ENCODE measurements around the gene MRPL45.
A peak's percentile ranks its signal among the peaks of the same experiment; 100 is the strongest.
"Not testable (repeated sequence)": the region's sequence is repeated elsewhere in the genome, so short reads cannot be mapped to it uniquely, and the experiment has no call there.

MRPL45 gene

GRCh38 chr17:38296834-38297517, at the start of gene MRPL45:
Gene MRPL45, plus strand, starts transcription at chr17:38297168. Its CDS starts 16 bp downstream, at chr17:38297184.
- DNase-seq (ENCODE audit: low spot score) = peak; percentile 95

- DNase-seq (ENCODE audit: low spot score) = not testable (repeated sequence)
These were observed 43.8 kb upstream of the MRPL45 start for GRCh38 chr17:38253191-38253590.

- DNase-seq (ENCODE audit: low spot score) = not testable (repeated sequence)
These were observed 42.6 kb upstream of the MRPL45 start for GRCh38 chr17:38254357-38254756.

- DNase-seq (ENCODE audit: low spot score) = peak; percentile 87
These were observed 39.9 kb upstream of the MRPL45 start for GRCh38 chr17:38257013-38257621.

GRCh38 chr17:38265974-38266506, 30.9 kb upstream of the MRPL45 start:
- DNase-seq (ENCODE audit: low spot score) = not testable (repeated sequence)

- DNase-seq (ENCODE audit: low spot score) = not testable (repeated sequence)
These were observed 30.4 kb upstream of the MRPL45 start for GRCh38 chr17:38266571-38266970.

- DNase-seq (ENCODE audit: low spot score) = not testable (repeated sequence)
These were observed 28.8 kb upstream of the MRPL45 start for GRCh38 chr17:38268138-38268537.

- not testable (repeated sequence) for DNase-seq (ENCODE audit: low spot score)
These were observed 27.9 kb upstream of the MRPL45 start for GRCh38 chr17:38269045-38269444.

- DNase-seq (ENCODE audit: low spot score) = not testable (repeated sequence)
These were observed 27.4 kb upstream of the MRPL45 start for GRCh38 chr17:38269552-38269951.

- peak; percentile 23 for DNase-seq (ENCODE audit: low spot score)
These were observed 11.0 kb upstream of the MRPL45 start for GRCh38 chr17:38285994-38286393.

- DNase-seq (ENCODE audit: low spot score) = peak; percentile 78
These were observed 10.4 kb upstream of the MRPL45 start for GRCh38 chr17:38286501-38287091.

GRCh38 chr17:38288217-38288827, 8.6 kb upstream of the MRPL45 start:
- peak; percentile 33 for DNase-seq (ENCODE audit: low spot score)

GRCh38 chr17:38289760-38290159, 7.2 kb upstream of the MRPL45 start:
- not testable (repeated sequence) for DNase-seq (ENCODE audit: low spot score)

GRCh38 chr17:38295602-38296365, 1.2 kb upstream of the MRPL45 start:
- not testable (repeated sequence) for DNase-seq (ENCODE audit: low spot score)

GRCh38 chr17:38315497-38315896, 18.5 kb downstream of the MRPL45 start:
- no peak for DNase-seq (ENCODE audit: low spot score)

GRCh38 chr17:38317081-38317480, 20.1 kb downstream of the MRPL45 start:
- no peak for DNase-seq (ENCODE audit: low spot score)

GRCh38 chr17:38320482-38320881, 23.5 kb downstream of the MRPL45 start:
- no peak for DNase-seq (ENCODE audit: low spot score)

- DNase-seq (ENCODE audit: low spot score) = peak; percentile 37
These were observed 25.3 kb downstream of the MRPL45 start for GRCh38 chr17:38322156-38322779.

GRCh38 chr17:38322897-38323296, 25.9 kb downstream of the MRPL45 start:
- no peak for DNase-seq (ENCODE audit: low spot score)

GRCh38 chr17:38324141-38324697, 27.3 kb downstream of the MRPL45 start:
- no peak for DNase-seq (ENCODE audit: low spot score)

GRCh38 chr17:38324772-38325171, 27.8 kb downstream of the MRPL45 start:
- no peak for DNase-seq (ENCODE audit: low spot score)

All from SW480 (cell line).